K562 (cell line): ENCODE data around the gene GALM. TPM values are rescaled to one million over a fixed set of nuclear protein-coding genes. Genes with fewer than 3 reads are reported as not detected.
A peak's percentile ranks its signal among the peaks of the same experiment; 100 is the strongest.

ENCODE experiments used
- CREB3L1 ChIP-seq: fragments of 450-650 bp; IDR thresholded peaks from 2 replicates; pipeline ENCODE4 v1.6.1; 2014; ENCODE audit warnings: low read depth, mild to moderate bottlenecking, moderate library complexity, borderline replicate concordance
- CXXC5 ChIP-seq: fragments of 250-450 bp; sonication (Bioruptor Pico); IDR thresholded peaks from 2 replicates; pipeline ENCODE4 v1.8.0; 2022; ENCODE audit warnings: inconsistent platforms, mild to moderate bottlenecking, moderate library complexity
- E2F1 ChIP-seq: sonication (generic); formaldehyde crosslinking; IDR thresholded peaks from 2 replicates; pipeline ENCODE4 v1.8.1; 2023; ENCODE audit warnings: mild to moderate bottlenecking, missing genetic modification reagents, moderate library complexity
- GMEB1 ChIP-seq: fragments of 250-450 bp; sonication (Bioruptor Pico); IDR thresholded peaks from 2 replicates; pipeline ENCODE4 v1.4.0; 2020; ENCODE audit warnings: mild to moderate bottlenecking
- GTF3C2 ChIP-seq: IDR thresholded peaks from 3 replicates; pipeline ENCODE4 v1.6.1; 2011; ENCODE audit warnings: borderline replicate concordance, mild to moderate bottlenecking, moderate library complexity; ENCODE audit not compliant: insufficient read length; ENCODE audit errors: extremely low read depth
- JUN ChIP-seq, 2 experiments: sonication (generic) in 1 of 2; formaldehyde crosslinking in 1 of 2; IDR thresholded peaks; 2 replicates each; pipeline versions ENCODE4 v1.6.1 to v1.8.0; 2012 to 2022; ENCODE audit warnings: borderline replicate concordance in 2 of 2, mild to moderate bottlenecking in 2 of 2, improper control_type of control experiment in 1 of 2, low read depth in 1 of 2, low read length in 1 of 2, missing genetic modification reagents in 1 of 2
- MXD1 ChIP-seq: fragments of 250-450 bp; sonication (Bioruptor Pico); IDR thresholded peaks from 2 replicates; pipeline ENCODE4 v1.8.0; 2021; ENCODE audit warnings: borderline replicate concordance, mild to moderate bottlenecking, moderate library complexity; ENCODE audit not compliant: poor library complexity, severe bottlenecking
- NCOA4 ChIP-seq: fragments of 450-650 bp; IDR thresholded peaks from 2 replicates; pipeline ENCODE4 v1.6.1; 2018; ENCODE audit warnings: mild to moderate bottlenecking; ENCODE audit not compliant: partially characterized antibody
- NFYB ChIP-seq: IDR thresholded peaks from 2 replicates; pipeline ENCODE4 v1.6.1; 2011; ENCODE audit warnings: mild to moderate bottlenecking, moderate library complexity; ENCODE audit not compliant: insufficient read length; ENCODE audit errors: extremely low read depth
- PRMT5 ChIP-seq: sonication (generic); formaldehyde crosslinking; IDR thresholded peaks from 2 replicates; pipeline ENCODE4 v1.5.0; 2020; ENCODE audit warnings: missing genetic modification reagents
- RNF219 ChIP-seq: fragments of 250-450 bp; sonication (Bioruptor Pico); IDR thresholded peaks from 2 replicates; pipeline ENCODE4 v1.5.0; 2022; ENCODE audit warnings: mild to moderate bottlenecking
- TBL1XR1 ChIP-seq, 2 experiments: IDR thresholded peaks; 2 replicates each; pipeline ENCODE4 v1.6.1; 2012; ENCODE audit warnings: improper control_type of control experiment in 2 of 2, low read length in 2 of 2, mild to moderate bottlenecking in 1 of 2
- ZKSCAN3 ChIP-seq: fragments of 250-450 bp; sonication (Bioruptor Pico); IDR thresholded peaks from 2 replicates; pipeline ENCODE4 v1.4.0; 2020
- polyA plus RNA-seq, 8 experiments: library from polyadenylated mRNA; depleted of rRNA in 4 of 8; stranded (reverse) in 5 of 8; unstranded in 3 of 8; fragments of >200 nt; fragmentation: Nextera tagmentation in 2 of 8; fragmentation: Illumina TruSeq in 1 of 8; extraction: Ambion mirVana in 2 of 8; extraction: Trizol in 1 of 8; gene quantifications; 2 replicates each; pipeline versions ENCODE4 v1.2.1 to v1.2.3, GENCODE V29; 2011 to 2014; ENCODE audit warnings: inconsistent platforms in 1 of 8, missing spikeins in 1 of 8
- total RNA-seq, 7 experiments: library from RNA; depleted of rRNA in 6 of 7; stranded (reverse); fragments of >200 nt in 6 of 7; fragmentation: Illumina TruSeq in 2 of 7; extraction: Trizol in 2 of 7; gene quantifications; 2 replicates each; pipeline versions ENCODE4 v1.2.1 to v1.2.3, GENCODE V29; 2011 to 2021; ENCODE audit warnings: low replicate concordance in 1 of 7

GALM gene
- total and polyA plus RNA-seq, 9 of the 15 experiments (the other 6 are each of a cell fraction or from before 2014, with no cell fraction given), result 22.1 to 51.7 (median 27.9) TPM

- TF ChIP-seq MXD1 (CRISPR knock-in tag), result peak; percentile 71
- TF ChIP-seq ZKSCAN3 (CRISPR knock-in tag), result no peak
- peak; percentile 94 for TF ChIP-seq E2F1 (CRISPR knock-in tag)
- TF ChIP-seq PRMT5 (CRISPR knock-in tag), result no peak
- TF ChIP-seq TBL1XR1 (IDR thresholded peaks at IDR 0.05; ENCODE audit: low read length in 2 of 2), result peak in 1 of 2 experiments; percentile 73; a peak in 1 of 4 replicates
- peak; percentile 66 for TF ChIP-seq CREB3L1
- TF ChIP-seq CXXC5 (CRISPR knock-in tag), result peak; percentile 95
- TF ChIP-seq NCOA4, result peak; percentile 82
- TF ChIP-seq RNF219 (CRISPR knock-in tag), result 0 out of 2 replicates have a peak, but pooled peaks have one; percentile 24
- TF ChIP-seq GTF3C2, result no peak
- 0 out of 2 replicates have a peak, but pooled peaks have one; percentile 53 for TF ChIP-seq JUN (IDR thresholded peaks at IDR 0.05; ENCODE audit: borderline replicate concordance, low read depth, low read length)
- no peak; the same call in 1 of the 2 replicates for TF ChIP-seq JUN (CRISPR knock-in tag; IDR thresholded peaks at IDR 0.05; ENCODE audit: borderline replicate concordance)
- TF ChIP-seq GMEB1 (CRISPR knock-in tag), result peak; percentile 70
- TF ChIP-seq NFYB, result no peak
Measured at GRCh38 chr2:38750891-38751595, 85.1 kb downstream of the GALM start, which contains the start of gene SRSF7 (continued).
